K562 (cell line): ENCODE data around the gene PPT2. TPM values are rescaled to one million over a fixed set of nuclear protein-coding genes. Genes with fewer than 3 reads are reported as not detected.

ENCODE experiments used
- EP300 ChIP-seq: IDR thresholded peaks from 2 replicates; pipeline ENCODE4 v1.6.1; 2012; ENCODE audit warnings: low read length, improper control_type of control experiment
- MCM2 ChIP-seq: fragments of 450-650 bp; IDR thresholded peaks from 2 replicates; pipeline ENCODE4 v1.6.1; 2017; ENCODE audit warnings: low read depth, mild to moderate bottlenecking
- PHF8 ChIP-seq: fragments of 200-600 bp; sonication (generic); IDR thresholded peaks from 2 replicates; pipeline ENCODE4 v1.6.1; 2012; ENCODE audit warnings: mixed run types, mild to moderate bottlenecking, inconsistent platforms, low read length, moderate library complexity, borderline replicate concordance
- POLR2AphosphoS5 ChIP-seq: IDR thresholded peaks from 2 replicates; pipeline ENCODE4 v1.6.1; 2011; ENCODE audit warnings: mild to moderate bottlenecking, low read depth, low read length, moderate library complexity; ENCODE audit not compliant: control insufficient read depth, insufficient read depth
- REST ChIP-seq, 2 experiments: fragments of 450-650 bp; formaldehyde crosslinking in 1 of 2; IDR thresholded peaks; 2 replicates each; pipeline versions ENCODE4 v1.4.0 to v1.6.1; 2014 to 2020; ENCODE audit warnings: mild to moderate bottlenecking in 2 of 2, borderline replicate concordance in 1 of 2, low read depth in 1 of 2
- ZNF143 ChIP-seq: sonication (generic); formaldehyde crosslinking; IDR thresholded peaks from 2 replicates; pipeline ENCODE4 v1.9.0; 2022; ENCODE audit warnings: mild to moderate bottlenecking, missing genetic modification reagents
- ZNF263 ChIP-seq: sonication (generic); formaldehyde crosslinking; IDR thresholded peaks from 2 replicates; pipeline ENCODE4 v1.8.0; 2022; ENCODE audit warnings: mild to moderate bottlenecking, missing genetic modification reagents, borderline replicate concordance
- ZNF347 ChIP-seq: fragments of 450-650 bp; formaldehyde crosslinking; IDR thresholded peaks from 2 replicates; pipeline ENCODE4 v1.4.0; 2020; ENCODE audit warnings: low read depth, mild to moderate bottlenecking, moderate library complexity
- ZNF431 ChIP-seq: sonication (generic); formaldehyde crosslinking; IDR thresholded peaks from 2 replicates; pipeline ENCODE4 v1.8.0; 2022; ENCODE audit warnings: mild to moderate bottlenecking, missing genetic modification reagents
- polyA plus RNA-seq, 8 experiments: library from polyadenylated mRNA; depleted of rRNA in 4 of 8; stranded (reverse) in 5 of 8; unstranded in 3 of 8; fragments of >200 nt; fragmentation: Nextera tagmentation in 2 of 8; fragmentation: Illumina TruSeq in 1 of 8; extraction: Ambion mirVana in 2 of 8; extraction: Trizol in 1 of 8; gene quantifications; 2 replicates each; pipeline versions ENCODE4 v1.2.1 to v1.2.3, GENCODE V29; 2011 to 2014; ENCODE audit warnings: inconsistent platforms in 1 of 8, missing spikeins in 1 of 8
- total RNA-seq, 7 experiments: library from RNA; depleted of rRNA in 6 of 7; stranded (reverse); fragments of >200 nt in 6 of 7; fragmentation: Illumina TruSeq in 2 of 7; extraction: Trizol in 2 of 7; gene quantifications; 2 replicates each; pipeline versions ENCODE4 v1.2.1 to v1.2.3, GENCODE V29; 2011 to 2021; ENCODE audit warnings: low replicate concordance in 1 of 7

The PPT2 gene
- total and polyA plus RNA-seq, 9 of the 15 experiments (the other 6 are each of a cell fraction or from before 2014, with no cell fraction given), result 27.4 to 98.8 (median 69.9) TPM

- TF ChIP-seq REST (IDR thresholded peaks at IDR 0.05; ENCODE audit: borderline replicate concordance) (peak; percentile 92), REST (CRISPR knock-in tag; IDR thresholded peaks at IDR 0.05; ENCODE audit: low read depth) (no peak), MCM2 (no peak), EP300 (0 out of 2 replicates have a peak, but pooled peaks have one; percentile 7), ZNF431 (CRISPR knock-in tag) (no peak), ZNF263 (CRISPR knock-in tag) (no peak; the same call in 1 of the 2 replicates), PHF8 (no peak), POLR2AphosphoS5 (no peak), ZNF143 (CRISPR knock-in tag) (no peak), ZNF347 (CRISPR knock-in tag) (no peak)
Observed at GRCh38 chr6:32118782-32119628, 34.9 kb upstream of the PPT2 start (continued).
